ENCODE data around the gene OXTR. TPM values are rescaled to one million over a fixed set of nuclear protein-coding genes. Genes with fewer than 3 reads are reported as not detected.

OXTR gene
- total RNA-seq, 1 experiment from 2014 or later: 5.3 TPM

DNA sequence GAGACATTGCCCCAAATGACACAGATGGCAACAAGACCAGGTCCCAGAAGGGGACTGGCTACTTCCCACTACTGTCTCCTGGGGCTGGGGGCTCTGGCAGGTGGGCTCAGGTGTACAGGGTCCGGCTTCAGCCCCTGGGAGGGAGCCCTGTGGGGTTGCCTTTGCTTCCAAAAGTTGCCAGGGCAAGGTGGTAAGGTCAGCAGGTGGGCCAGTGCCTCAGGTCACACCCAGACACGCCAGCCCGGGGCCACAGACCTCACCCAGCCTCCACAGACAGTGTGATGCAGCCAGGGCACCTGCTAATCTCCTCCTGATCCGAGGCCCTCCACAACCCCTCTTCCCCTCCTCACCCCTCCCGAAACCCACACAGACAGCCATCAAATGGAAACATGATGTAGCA lies 7.5 kb downstream of the OXTR start:
- no peak overlapping the region for H3K4me3 ChIP-seq
- H3K27ac ChIP-seq: no peak overlapping the region
- H3K36me3 ChIP-seq: no peaks in the 10 kb centered on the region
- no peak for DNase-seq (ENCODE audit: low read depth in 1 of 2, low spot score in 2 of 2)
- H3K4me1 ChIP-seq (replicated peaks): peaks cover 11% of the 10 kb centered on the region
- H3K9me3 ChIP-seq (replicated peaks): no peaks in the 10 kb centered on the region
- no peaks in the 10 kb centered on the region for H3K27me3 ChIP-seq (replicated peaks)

- no peaks in the 10 kb centered on the region for H3K36me3 ChIP-seq
- no peak for DNase-seq (ENCODE audit: low read depth in 1 of 2, low spot score in 2 of 2)
- H3K4me1 ChIP-seq (replicated peaks): peaks cover 11% of the 10 kb centered on the region
- H3K27me3 ChIP-seq (replicated peaks): no peaks in the 10 kb centered on the region
- no peak overlapping the region for H3K4me3 ChIP-seq
- no peak overlapping the region for H3K27ac ChIP-seq
- no peaks in the 10 kb centered on the region for H3K9me3 ChIP-seq (replicated peaks)
Observed at GRCh38 chr3:8760506-8760905, 8.9 kb downstream of the OXTR start.

- Histone ChIP-seq H3K4me3 (no peak overlapping the region), H3K4me1 (replicated peaks) (peaks cover 11% of the 10 kb centered on the region), H3K36me3 (no peaks in the 10 kb centered on the region), H3K27me3 (replicated peaks) (no peaks in the 10 kb centered on the region), H3K27ac (no peak overlapping the region), H3K9me3 (replicated peaks) (no peaks in the 10 kb centered on the region)
- no peak for DNase-seq (ENCODE audit: low read depth in 1 of 2, low spot score in 2 of 2)
Observed at GRCh38 chr3:8760091-8760490, 9.3 kb downstream of the OXTR start.

DNA sequence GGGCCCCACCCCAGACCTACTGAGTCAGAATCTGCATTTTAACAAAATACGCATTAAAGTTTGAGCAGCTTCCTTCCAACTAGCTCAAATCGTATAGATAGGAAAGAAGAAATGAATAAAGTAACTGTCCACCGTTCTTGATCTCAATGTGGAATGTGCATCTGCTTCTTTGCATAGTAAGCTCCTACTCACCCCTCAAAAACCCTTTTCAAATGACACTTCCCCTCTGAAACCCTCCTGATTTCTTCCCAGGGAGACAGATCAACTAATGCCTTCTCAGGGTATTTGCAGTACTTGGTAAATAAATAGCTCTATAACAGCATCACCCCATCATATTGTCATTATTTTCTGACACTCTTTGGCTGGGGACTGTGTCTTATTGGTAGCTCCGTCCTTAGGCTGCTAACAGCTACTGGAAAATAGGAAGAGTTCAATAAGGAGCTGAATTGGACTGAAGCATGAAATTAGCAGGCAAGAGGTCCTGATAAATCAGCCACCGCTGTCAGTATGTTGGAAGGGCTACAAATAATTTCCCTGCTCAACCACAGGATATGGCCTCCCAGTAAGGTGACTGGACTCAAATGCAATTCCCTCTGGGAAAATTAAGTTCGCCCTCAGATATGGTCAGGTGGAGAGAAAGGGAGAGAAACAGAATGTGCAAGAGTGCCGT lies 10.2 kb downstream of the OXTR start:
- Histone ChIP-seq H3K27ac (no peak overlapping the region), H3K4me1 (replicated peaks) (peaks cover 11% of the 10 kb centered on the region), H3K36me3 (no peaks in the 10 kb centered on the region), H3K27me3 (replicated peaks) (no peaks in the 10 kb centered on the region), H3K9me3 (replicated peaks) (no peaks in the 10 kb centered on the region), H3K4me3 (no peak overlapping the region)
- DNase-seq (ENCODE audit: low read depth in 1 of 2, low spot score in 2 of 2): no peak

GRCh38 chr3:8757551-8758518 lies 11.6 kb downstream of the OXTR start:
- Histone ChIP-seq H3K27ac (0 out of 2 replicates have a peak overlapping the region, but pooled peaks have one; percentile 4), H3K9me3 (replicated peaks) (no peaks in the 10 kb centered on the region), H3K27me3 (replicated peaks) (no peaks in the 10 kb centered on the region), H3K36me3 (no peaks in the 10 kb centered on the region), H3K4me1 (replicated peaks) (peaks cover 11% of the 10 kb centered on the region), H3K4me3 (no peak overlapping the region)
- peak; percentile 53 to 63 for DNase-seq (ENCODE audit: low read depth in 1 of 2, low spot score in 2 of 2)

DNA sequence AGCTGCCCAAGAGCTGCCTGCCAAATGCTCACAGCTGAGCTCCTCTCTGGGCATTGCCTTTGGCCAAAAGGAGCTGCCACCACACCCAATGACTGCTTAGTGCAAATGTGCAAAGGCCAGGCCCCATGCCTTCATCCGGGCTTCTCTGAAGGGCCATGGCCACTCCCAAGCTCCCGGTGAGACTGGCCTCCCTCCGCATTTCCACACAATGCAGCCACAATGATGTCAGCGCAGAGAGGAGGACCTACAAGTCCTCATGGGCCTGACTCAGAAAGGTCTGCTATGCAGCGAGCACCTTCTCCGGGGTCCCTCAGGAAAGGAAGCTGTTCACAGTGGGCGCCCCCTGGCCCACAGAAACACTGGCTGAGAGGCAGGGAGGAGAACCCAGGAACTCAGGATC lies 12.7 kb downstream of the OXTR start:
- no peaks in the 10 kb centered on the region for H3K27me3 ChIP-seq (replicated peaks)
- no peak overlapping the region for H3K27ac ChIP-seq
- peaks cover 11% of the 10 kb centered on the region for H3K4me1 ChIP-seq (replicated peaks)
- no peak overlapping the region for H3K4me3 ChIP-seq
- DNase-seq (ENCODE audit: low read depth in 1 of 2, low spot score in 2 of 2): no peak
- H3K36me3 ChIP-seq: no peaks in the 10 kb centered on the region
- no peaks in the 10 kb centered on the region for H3K9me3 ChIP-seq (replicated peaks)

GRCh38 chr3:8755564-8756237 lies 13.7 kb downstream of the OXTR start:
- Histone ChIP-seq H3K36me3 (peaks cover 3% of the 10 kb centered on the region; the same call in 1 of the 2 replicates), H3K27ac (no peak overlapping the region), H3K4me3 (no peak overlapping the region), H3K4me1 (replicated peaks) (peaks cover 11% of the 10 kb centered on the region), H3K27me3 (replicated peaks) (no peaks in the 10 kb centered on the region), H3K9me3 (replicated peaks) (no peaks in the 10 kb centered on the region)
- DNase-seq (ENCODE audit: low read depth in 1 of 2, low spot score in 2 of 2): peak in 1 of 2 experiments; percentile 18

DNA sequence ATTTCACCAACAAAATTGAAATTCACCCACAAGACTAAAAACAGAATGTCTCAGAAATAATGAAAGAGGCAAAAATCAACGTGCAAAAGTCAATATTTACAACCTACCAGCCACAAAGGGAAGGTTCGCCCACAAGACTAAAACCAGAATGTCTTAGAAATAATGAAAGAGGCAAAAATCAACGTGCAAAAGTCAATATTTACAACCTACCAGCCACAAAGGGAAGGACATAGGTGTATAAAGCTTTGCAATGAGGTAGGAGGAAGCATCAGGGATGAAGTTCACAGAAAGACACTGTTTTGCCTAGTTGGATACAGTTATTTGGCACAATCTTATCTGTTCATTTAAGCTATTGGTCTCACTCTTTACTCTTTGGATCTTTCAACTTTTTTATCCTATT lies 14.3 kb downstream of the OXTR start:
- no peak overlapping the region for H3K4me3 ChIP-seq
- no peaks in the 10 kb centered on the region for H3K27me3 ChIP-seq (replicated peaks)
- peaks cover 11% of the 10 kb centered on the region for H3K4me1 ChIP-seq (replicated peaks)
- peaks cover 4% of the 10 kb centered on the region; the same call in 1 of the 2 replicates for H3K36me3 ChIP-seq
- no peak for DNase-seq (ENCODE audit: low read depth in 1 of 2, low spot score in 2 of 2)
- no peaks in the 10 kb centered on the region for H3K9me3 ChIP-seq (replicated peaks)
- H3K27ac ChIP-seq: no peak overlapping the region

DNA sequence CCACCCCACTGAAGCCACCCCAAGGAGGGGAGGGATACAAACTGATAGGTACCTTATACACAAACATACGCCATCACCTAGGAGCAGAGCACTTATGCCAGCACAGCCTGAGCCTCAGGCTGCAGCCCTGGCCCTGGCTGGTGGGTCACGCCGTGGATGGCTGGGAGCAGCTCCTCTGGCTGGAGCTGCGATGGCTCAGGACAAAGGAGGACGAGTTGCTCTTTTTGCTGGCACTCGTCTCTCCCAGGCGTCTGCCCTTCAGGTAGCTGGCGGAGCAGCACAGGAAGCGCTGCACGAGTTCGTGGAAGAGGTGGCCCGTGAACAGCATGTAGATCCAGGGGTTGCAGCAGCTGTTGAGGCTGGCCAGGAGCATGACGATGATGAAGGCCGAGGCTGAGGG lies 16.6 kb downstream of the OXTR start:
- Histone ChIP-seq H3K4me1 (replicated peaks) (peaks cover 4% of the 10 kb centered on the region), H3K27me3 (replicated peaks) (no peaks in the 10 kb centered on the region), H3K4me3 (no peak overlapping the region), H3K9me3 (replicated peaks) (no peaks in the 10 kb centered on the region), H3K36me3 (peaks cover 4% of the 10 kb centered on the region; the same call in 1 of the 2 replicates), H3K27ac (no peak overlapping the region)
- no peak for DNase-seq (ENCODE audit: low read depth in 1 of 2, low spot score in 2 of 2)

DNA sequence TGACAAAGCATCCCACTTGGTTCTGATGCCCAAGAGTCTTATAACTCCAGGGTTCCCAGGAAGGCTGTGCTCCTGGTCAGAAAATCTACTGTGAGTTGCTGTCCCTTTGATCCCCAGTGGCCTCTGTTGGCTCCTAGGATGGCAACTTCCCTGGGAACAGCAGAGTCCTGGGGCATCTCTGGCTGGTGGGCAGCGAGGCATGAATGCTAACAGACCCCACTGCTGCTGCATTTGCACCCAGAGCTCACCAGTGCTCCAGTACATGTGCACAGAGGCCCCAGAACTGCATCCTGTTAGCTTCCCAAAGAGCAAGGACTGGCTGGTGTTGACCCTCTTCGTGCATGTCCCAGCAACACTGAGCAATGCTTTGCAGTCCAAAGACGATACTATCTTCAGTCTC lies 20.1 kb downstream of the OXTR start:
- Histone ChIP-seq H3K4me1 (replicated peaks) (peaks cover 24% of the 10 kb centered on the region), H3K4me3 (no peak overlapping the region), H3K36me3 (peaks cover 4% of the 10 kb centered on the region; the same call in 1 of the 2 replicates), H3K9me3 (replicated peaks) (no peaks in the 10 kb centered on the region), H3K27me3 (replicated peaks) (no peaks in the 10 kb centered on the region), H3K27ac (no peak overlapping the region)
- DNase-seq (ENCODE audit: low read depth in 1 of 2, low spot score in 2 of 2): no peak

GRCh38 chr3:8746780-8747345 lies 22.6 kb downstream of the OXTR start:
- Histone ChIP-seq H3K9me3 (replicated peaks) (no peaks in the 10 kb centered on the region), H3K27ac (peak overlapping the region; percentile 64), H3K36me3 (peaks cover 4% of the 10 kb centered on the region; the same call in 1 of the 2 replicates), H3K27me3 (replicated peaks) (no peaks in the 10 kb centered on the region), H3K4me3 (no peak overlapping the region), H3K4me1 (replicated peaks) (peaks cover 43% of the 10 kb centered on the region)
- DNase-seq (ENCODE audit: low read depth in 1 of 2, low spot score in 2 of 2): peak; percentile 77 to 88

GRCh38 chr3:8745619-8746370 lies 23.6 kb downstream of the OXTR start:
- no peaks in the 10 kb centered on the region for H3K9me3 ChIP-seq (replicated peaks)
- H3K27ac ChIP-seq: peak overlapping the region; percentile 64
- peaks cover 2% of the 10 kb centered on the region; the same call in 1 of the 2 replicates for H3K36me3 ChIP-seq
- no peak overlapping the region for H3K4me3 ChIP-seq
- H3K27me3 ChIP-seq (replicated peaks): no peaks in the 10 kb centered on the region
- peaks cover 51% of the 10 kb centered on the region for H3K4me1 ChIP-seq (replicated peaks)
- no peak for DNase-seq (ENCODE audit: low read depth in 1 of 2, low spot score in 2 of 2)

DNA sequence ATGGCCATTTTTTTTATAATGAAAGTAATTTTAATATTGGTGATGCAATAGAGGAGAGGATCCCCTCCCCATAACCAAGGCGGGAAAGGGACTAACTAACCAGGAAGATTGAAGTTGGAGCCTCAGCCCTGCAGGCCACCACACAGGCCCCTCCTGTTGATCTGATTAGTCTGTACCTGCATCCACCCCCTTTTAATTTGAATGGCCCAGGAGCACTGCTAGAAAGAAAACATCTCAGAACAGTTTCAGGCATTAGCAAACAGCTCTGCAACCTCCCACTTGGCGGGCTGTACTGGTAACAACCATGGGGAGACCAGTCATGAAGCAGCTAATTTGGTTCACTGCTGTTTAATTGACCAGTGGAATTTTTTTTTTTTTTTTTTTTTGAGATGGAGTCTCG lies 25.5 kb downstream of the OXTR start:
- peaks cover 66% of the 10 kb centered on the region for H3K4me1 ChIP-seq (replicated peaks)
- no peak overlapping the region for H3K4me3 ChIP-seq
- DNase-seq (ENCODE audit: low read depth in 1 of 2, low spot score in 2 of 2): no peak
- H3K36me3 ChIP-seq: no peaks in the 10 kb centered on the region
- H3K27me3 ChIP-seq (replicated peaks): no peaks in the 10 kb centered on the region
- H3K9me3 ChIP-seq (replicated peaks): no peaks in the 10 kb centered on the region
- no peak overlapping the region for H3K27ac ChIP-seq

Measured in SJSA1 (cell line).